ENCODE measurements around the gene ONECUT3. TPM values are rescaled to one million over a fixed set of nuclear protein-coding genes. Genes with fewer than 3 reads are reported as not detected.
A peak's percentile ranks its signal among the peaks of the same experiment; 100 is the strongest.

ONECUT3 gene
- total RNA-seq, 8 experiments from 2014 or later: 0.11 to 3.7 (median 0.35) TPM; not detected in 1

GRCh38 chr19:1799695-1800342, 46.5 kb downstream of the ONECUT3 start:
- Histone ChIP-seq H3K4me1 (replicated peaks in 1 of 2) (no peaks in the 10 kb centered on the region), H3K4me3 (no peak overlapping the region), H3K27ac (no peak overlapping the region)
- in situ Hi-C loops (cut with MboI; ENCODE audit: low pct_unique_long_range_greater_than_20kb in 2 of 9, low sequenced_read_pairs in 9 of 9, unreplicated experiment in 9 of 9): loop anchor here in 4 of 9 experiments (25.0 kb wide), 2 partner anchors 113 to 263 kb away; no protein-coding TSS in a partner anchor
- 83 to 100% (median 86%) methylated on average over 1 to 12 of the region's 36 CpGs; no CpG with 5 or more reads in 7 of the 10 experiments for WGBS, 10 experiments
- ATAC-seq (replicated peaks in 6 of 8): no peak

DNA sequence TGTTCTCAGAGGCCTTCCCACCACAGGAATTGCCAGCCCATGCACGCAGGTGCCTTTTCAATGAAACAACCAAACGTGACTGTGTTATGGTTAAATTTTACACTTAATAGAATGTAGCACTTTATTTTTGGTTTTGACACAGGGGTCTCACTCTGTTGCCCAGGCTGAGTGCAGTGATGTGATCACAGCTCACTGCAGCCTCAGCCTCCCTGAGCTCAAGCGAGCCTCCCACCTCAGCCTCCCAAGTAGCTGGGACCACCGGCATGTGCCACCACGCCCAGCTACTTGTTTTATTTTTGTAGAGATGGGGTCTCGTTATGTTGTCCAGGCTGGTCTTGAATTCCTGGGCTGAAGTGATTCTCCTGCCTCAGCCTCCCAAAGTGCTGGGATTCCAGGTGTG, 51.6 kb downstream of the ONECUT3 start:
- 88 to 100% (median 96%) methylated on average over 1 to 3 of the region's 6 CpGs; no CpG with 5 or more reads in 4 of the 10 experiments for WGBS, 10 experiments
- in situ Hi-C loops (cut with MboI; ENCODE audit: low pct_unique_long_range_greater_than_20kb in 2 of 9, low sequenced_read_pairs in 9 of 9, unreplicated experiment in 9 of 9): loop anchor here in 1 of 9 experiments (25.0 kb wide), 1 partner anchor 268 kb away; no protein-coding TSS in a partner anchor
- no peak for ATAC-seq (replicated peaks in 6 of 8)

DNA sequence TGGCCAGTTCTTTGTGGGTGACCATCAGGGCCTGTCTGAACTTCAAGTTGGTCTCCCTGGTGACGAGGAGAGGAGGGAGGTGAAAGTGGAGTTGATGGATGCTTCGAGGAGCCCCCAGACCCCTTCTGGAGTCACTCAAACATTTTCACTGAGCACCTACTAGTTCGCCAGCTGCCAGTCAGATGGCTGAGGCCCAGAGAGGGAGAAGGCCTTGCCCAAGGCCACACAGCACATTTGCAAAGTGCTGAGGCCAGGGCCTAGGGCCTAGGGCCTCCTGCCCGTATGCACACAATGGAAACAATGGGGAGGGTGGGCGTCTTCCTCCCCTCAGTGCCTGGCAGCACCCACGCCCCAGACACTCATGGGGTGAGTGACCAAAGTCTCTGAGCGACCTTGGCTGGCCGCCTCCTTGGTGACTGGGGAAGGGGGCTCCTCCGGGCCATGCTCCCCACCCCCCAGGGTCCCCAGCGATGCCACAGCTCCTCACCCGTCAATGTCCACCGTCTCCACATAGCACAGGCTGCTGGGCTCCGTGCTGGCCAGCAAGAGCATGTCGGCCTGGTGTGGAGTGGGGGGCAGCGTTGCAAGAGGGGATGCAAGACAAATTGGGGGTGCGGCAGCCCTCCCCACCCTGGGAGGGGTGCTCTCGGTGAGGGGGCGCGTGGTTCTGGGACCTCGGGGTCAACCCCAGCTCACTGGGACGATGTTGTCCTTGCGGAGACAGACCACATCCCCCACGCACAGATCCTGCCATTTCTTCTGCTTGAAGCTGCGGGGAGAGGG, 52.3 kb downstream of the ONECUT3 start:
- in situ Hi-C loops (cut with MboI; ENCODE audit: low pct_unique_long_range_greater_than_20kb in 2 of 9, low sequenced_read_pairs in 9 of 9, unreplicated experiment in 9 of 9): loop anchor here in 1 of 9 experiments (25.0 kb wide), 1 partner anchor 268 kb away; no protein-coding TSS in a partner anchor
- no peak overlapping the region for H3K4me3 ChIP-seq

More for the DNA sequence above, 51.6 kb downstream of the ONECUT3 start:
- H3K27ac ChIP-seq: no peak overlapping the region
- no peak overlapping the region for H3K4me3 ChIP-seq
- no peaks in the 10 kb centered on the region for H3K4me1 ChIP-seq (replicated peaks in 1 of 2)

GRCh38 chr19:1806184-1807029, 53.1 kb downstream of the ONECUT3 start:
- in situ Hi-C loops (cut with MboI; ENCODE audit: low pct_unique_long_range_greater_than_20kb in 2 of 9, low sequenced_read_pairs in 9 of 9, unreplicated experiment in 9 of 9): loop anchor here in 1 of 9 experiments (25.0 kb wide), 1 partner anchor 269 kb away; no protein-coding TSS in a partner anchor
- no peak overlapping the region for H3K27ac ChIP-seq
- WGBS, 10 experiments: 90 to 100% methylated on average over 1 to 4 of the region's 45 CpGs; no CpG with 5 or more reads in 8 of the 10 experiments
- H3K4me1 ChIP-seq (replicated peaks in 1 of 2): no peaks in the 10 kb centered on the region
- no peak overlapping the region for H3K4me3 ChIP-seq
- ATAC-seq (replicated peaks in 6 of 8): no peak

More for the DNA sequence above, 52.3 kb downstream of the ONECUT3 start:
- ATAC-seq (replicated peaks in 6 of 8): no peak
- H3K27ac ChIP-seq: no peak overlapping the region
- no peaks in the 10 kb centered on the region for H3K4me1 ChIP-seq (replicated peaks in 1 of 2)
- WGBS, 10 experiments: 43 to 100% (median 77%) methylated on average over 2 to 5 of the region's 24 CpGs; no CpG with 5 or more reads in 4 of the 10 experiments

- WGBS, 10 experiments: no CpG with 5 or more reads among the region's 28 CpGs
- Histone ChIP-seq H3K4me3 (no peak overlapping the region), H3K4me1 (replicated peaks in 1 of 2) (no peaks in the 10 kb centered on the region), H3K27ac (no peak overlapping the region)
- ATAC-seq (replicated peaks in 6 of 8): no peak
- in situ Hi-C loops (cut with MboI; ENCODE audit: low pct_unique_long_range_greater_than_20kb in 2 of 9, low sequenced_read_pairs in 9 of 9, unreplicated experiment in 9 of 9): loop anchor here in 1 of 9 experiments (25.0 kb wide), 1 partner anchor 270 kb away; no protein-coding TSS in a partner anchor
Measured at GRCh38 chr19:1807030-1807694, 53.9 kb downstream of the ONECUT3 start.

DNA sequence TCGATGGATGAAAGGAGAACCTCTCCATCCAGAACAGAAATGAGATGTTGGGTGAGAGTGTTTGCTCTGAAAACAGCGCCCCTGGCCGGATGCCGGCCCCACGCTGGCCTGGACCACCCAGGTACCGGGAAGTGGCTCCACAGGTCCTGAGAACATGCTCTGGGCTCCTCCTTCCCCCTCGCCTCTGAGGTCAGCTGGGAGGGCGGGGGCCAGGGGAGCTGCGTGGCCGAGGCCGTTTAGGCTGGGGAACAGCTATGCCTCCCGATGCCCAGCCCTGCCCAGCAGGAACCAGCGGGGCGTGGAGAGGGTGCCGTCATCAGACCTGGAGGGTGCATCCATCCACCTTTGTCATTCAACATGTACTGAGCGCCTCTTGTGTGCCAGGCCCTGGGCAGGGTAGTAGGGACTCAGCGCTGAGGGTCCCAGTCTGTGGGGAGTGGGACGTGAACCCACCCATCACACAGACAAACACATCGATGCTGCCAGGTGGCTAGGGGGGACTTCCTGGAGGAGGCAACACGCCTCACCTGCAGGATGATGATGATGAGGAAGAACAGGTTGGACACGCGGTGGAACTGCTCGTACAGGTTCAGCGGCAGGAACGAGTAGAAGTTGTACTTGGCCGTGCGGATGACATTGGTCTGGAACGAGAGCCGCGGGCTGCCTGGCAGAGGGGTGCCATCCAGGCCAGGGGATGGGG, 54.5 kb downstream of the ONECUT3 start:
- Histone ChIP-seq H3K27ac (no peak overlapping the region), H3K4me3 (no peak overlapping the region), H3K4me1 (replicated peaks in 1 of 2) (peaks cover 0 to 1% of the 10 kb centered on the region in 2 donors)
- 60 to 100% (median 95%) methylated on average over 1 to 7 of the region's 30 CpGs; no CpG with 5 or more reads in 6 of the 10 experiments for WGBS, 10 experiments
- in situ Hi-C loops (cut with MboI; ENCODE audit: low pct_unique_long_range_greater_than_20kb in 2 of 9, low sequenced_read_pairs in 9 of 9, unreplicated experiment in 9 of 9): loop anchor here in 1 of 9 experiments (25.0 kb wide), 1 partner anchor 271 kb away; no protein-coding TSS in a partner anchor
- ATAC-seq (replicated peaks in 6 of 8): no peak

DNA sequence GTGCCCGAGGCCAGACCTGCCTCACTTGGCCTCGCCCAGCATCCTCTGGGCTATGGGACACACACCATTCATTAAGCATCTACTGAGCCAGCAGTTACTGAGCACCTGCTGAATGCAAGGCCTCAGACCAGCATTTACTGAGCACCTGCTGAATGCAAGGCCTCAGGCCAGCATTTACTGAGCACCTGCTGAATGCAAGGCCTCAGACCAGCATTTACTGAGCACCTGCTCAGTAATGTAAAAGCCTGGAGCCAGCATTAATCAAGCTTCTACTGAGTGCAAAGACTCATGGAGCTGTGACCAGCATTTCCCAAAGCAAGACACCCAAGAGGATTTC, 55.1 kb downstream of the ONECUT3 start:
- Histone ChIP-seq H3K4me3 (no peak overlapping the region), H3K4me1 (replicated peaks in 1 of 2) (peaks cover 0 to 7% of the 10 kb centered on the region in 2 donors), H3K27ac (no peak overlapping the region)
- WGBS, 10 experiments: 100% methylated on average over 1 of the region's 2 CpGs; no CpG with 5 or more reads in 9 of the 10 experiments
- in situ Hi-C loops (cut with MboI; ENCODE audit: low pct_unique_long_range_greater_than_20kb in 2 of 9, low sequenced_read_pairs in 9 of 9, unreplicated experiment in 9 of 9): loop anchor here in 1 of 9 experiments (25.0 kb wide), 1 partner anchor 271 kb away; no protein-coding TSS in a partner anchor
- no peak for ATAC-seq (replicated peaks in 6 of 8)

GRCh38 chr19:1809678-1810077, 56.4 kb downstream of the ONECUT3 start:
- Histone ChIP-seq H3K4me3 (no peak overlapping the region), H3K27ac (no peak overlapping the region), H3K4me1 (replicated peaks in 1 of 2) (peaks cover 0 to 10% of the 10 kb centered on the region in 2 donors)
- in situ Hi-C loops (cut with MboI; ENCODE audit: low pct_unique_long_range_greater_than_20kb in 2 of 9, low sequenced_read_pairs in 9 of 9, unreplicated experiment in 9 of 9): loop anchor here in 1 of 9 experiments (25.0 kb wide), 1 partner anchor 272 kb away; no protein-coding TSS in a partner anchor
- no peak for ATAC-seq (replicated peaks in 6 of 8)
- no CpG with 5 or more reads among the region's 18 CpGs for WGBS, 10 experiments

GRCh38 chr19:1810439-1811160, 57.3 kb downstream of the ONECUT3 start:
- no peak for ATAC-seq (replicated peaks in 6 of 8)
- Histone ChIP-seq H3K4me1 (replicated peaks in 1 of 2) (peaks cover 7 to 10% of the 10 kb centered on the region in 2 donors), H3K27ac (no peak overlapping the region), H3K4me3 (no peak overlapping the region)
- whole genome bisulfite sequencing, 10 experiments: 40 to 100% (median 90%) methylated on average over 1 to 3 of the region's 19 CpGs; no CpG with 5 or more reads in 4 of the 10 experiments
- in situ Hi-C loops (cut with MboI; ENCODE audit: low pct_unique_long_range_greater_than_20kb in 2 of 9, low sequenced_read_pairs in 9 of 9, unreplicated experiment in 9 of 9): loop anchor here in 1 of 9 experiments (25.0 kb wide), 1 partner anchor 273 kb away; no protein-coding TSS in a partner anchor

DNA sequence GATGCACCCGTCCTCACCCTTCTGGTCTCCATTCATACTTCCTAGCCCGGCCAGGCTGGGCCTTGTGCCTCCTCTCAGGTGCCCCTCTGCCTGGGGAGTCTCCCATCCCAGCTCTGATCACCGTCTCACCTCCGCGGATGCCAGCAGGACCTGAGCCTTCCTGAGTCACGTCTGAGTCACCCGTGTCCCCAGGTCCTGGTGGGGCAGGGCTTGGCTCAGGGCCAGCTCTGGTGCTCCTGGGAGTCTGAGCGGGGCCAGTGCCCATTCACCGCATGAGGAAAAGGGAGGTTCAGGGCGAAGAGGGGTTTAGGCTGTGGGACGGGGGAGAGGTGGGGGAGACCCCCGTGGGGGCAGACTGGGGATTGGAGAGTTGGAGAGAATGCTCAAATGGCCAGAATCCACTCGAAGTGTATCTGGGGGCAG, 58.2 kb downstream of the ONECUT3 start:
- no CpG with 5 or more reads among the region's 13 CpGs for WGBS, 10 experiments
- in situ Hi-C loops (cut with MboI; ENCODE audit: low pct_unique_long_range_greater_than_20kb in 2 of 9, low sequenced_read_pairs in 9 of 9, unreplicated experiment in 9 of 9): loop anchor here in 1 of 9 experiments (25.0 kb wide), 1 partner anchor 274 kb away; no protein-coding TSS in a partner anchor
- H3K4me3 ChIP-seq: no peak overlapping the region

GRCh38 chr19:1811942-1812425, 58.7 kb downstream of the ONECUT3 start, which contains the start of gene ATP8B3:
TSS of gene ATP8B3 (minus strand) at chr19:1812276. CDS start at chr19:1811736, 540 bp downstream.
- H3K27ac ChIP-seq: peak within 1 kb of the TSS in 1 of 2 donors; percentile 58
- in situ Hi-C loops (cut with MboI; ENCODE audit: low pct_unique_long_range_greater_than_20kb in 2 of 9, low sequenced_read_pairs in 9 of 9, unreplicated experiment in 9 of 9): loop anchor here in 1 of 9 experiments (25.0 kb wide), 1 partner anchor 275 kb away; no protein-coding TSS in a partner anchor

More for the DNA sequence above, 58.2 kb downstream of the ONECUT3 start:
- no peak overlapping the region for H3K27ac ChIP-seq
- ATAC-seq (replicated peaks in 6 of 8): peak in 1 of 8 experiments; percentile 2
- peaks cover 10 to 15% of the 10 kb centered on the region in 2 donors for H3K4me1 ChIP-seq (replicated peaks in 1 of 2)

More at GRCh38 chr19:1811942-1812425, 58.7 kb downstream of the ONECUT3 start, which contains the start of gene ATP8B3:
- no CpG with 5 or more reads among the region's 48 CpGs for WGBS, 10 experiments
- peak within 1 kb of the TSS; percentile 27 to 40 (median 29) for H3K4me3 ChIP-seq
- H3K4me1 ChIP-seq (replicated peaks in 1 of 2): peaks cover 10 to 15% of the 10 kb centered on the region in 2 donors
- no peak for ATAC-seq (replicated peaks in 6 of 8)

Data from motor neuron (in vitro differentiated cells).